Caco-2 (cell line): ENCODE results near the gene COG4. TPM values are rescaled to one million over a fixed set of nuclear protein-coding genes. Genes with fewer than 3 reads are reported as not detected.

Experiments used
- BruUV-seq: library from RNA; stranded (reverse); fragments of 400-500 nt; replicated peaks from 2 replicates; lab custom pipeline; 2021; lab: Mats Ljungman, UMichigan
- CTCF ChIA-PET: fragments of 300-600 bp; sonication (Branson Sonifier 250); formaldehyde crosslinking; loops from one replicate; lab custom pipeline; 2022; ENCODE audit warnings: antibody characterized with exemption; lab: Charles Lee
- POLR2A ChIA-PET: fragments of 300-600 bp; sonication (Branson Sonifier 250); formaldehyde crosslinking; loops from one replicate; lab custom pipeline; 2022; ENCODE audit warnings: antibody characterized with exemption; lab: Charles Lee
- DNase-seq, 2 experiments: peaks; one replicate each; pipeline versions ENCODE4 v3.0.0 to v3.0.0-alpha.2; 2020 to 2022
- H3K27me3 ChIP-seq: replicated peaks from 2 replicates; pipeline ENCODE4 v1.6.0; 2011; ENCODE audit warnings: low read length; ENCODE audit not compliant: control insufficient read depth, insufficient read depth
- H3K36me3 ChIP-seq: 2 replicates; pipeline ENCODE4 v1.5.1; 2011; ENCODE audit warnings: low read length; ENCODE audit not compliant: control insufficient read depth, insufficient read depth
- H3K4me1 ChIP-seq: fragments of 250-450 bp; sonication (Bioruptor Pico); 2 replicates; pipeline ENCODE4 v1.5.1; 2020; ENCODE audit warnings: mild to moderate bottlenecking
- H3K4me3 ChIP-seq: 2 replicates; pipeline ENCODE4 v1.5.1; 2011; ENCODE audit warnings: low read depth, mild to moderate bottlenecking, control low read depth, low read length
- H3K9me3 ChIP-seq: fragments of 250-450 bp; sonication (Bioruptor Pico); 2 replicates; pipeline ENCODE4 v1.5.1; 2020; ENCODE audit warnings: mild to moderate bottlenecking, moderate library complexity
- H3K27ac Mint-ChIP-seq: one replicate; pipeline ENCODE4 v1.8.0; 2022; ENCODE audit warnings: mixed read lengths; ENCODE audit not compliant: unreplicated experiment
- H3K27me3 Mint-ChIP-seq: one replicate; pipeline ENCODE4 v1.8.0; 2022; ENCODE audit warnings: mixed read lengths; ENCODE audit not compliant: insufficient read depth, unreplicated experiment
- H3K36me3 Mint-ChIP-seq: one replicate; pipeline ENCODE4 v1.8.0; 2022; ENCODE audit warnings: mild to moderate bottlenecking, mixed read lengths; ENCODE audit not compliant: insufficient read depth, unreplicated experiment
- H3K4me1 Mint-ChIP-seq: one replicate; pipeline ENCODE4 v1.8.0; 2022; ENCODE audit warnings: low read depth, mixed read lengths; ENCODE audit not compliant: unreplicated experiment
- H3K4me3 Mint-ChIP-seq: one replicate; pipeline ENCODE4 v1.8.0; 2022; ENCODE audit warnings: mild to moderate bottlenecking, moderate library complexity, mixed read lengths; ENCODE audit not compliant: unreplicated experiment
- H3K9me3 Mint-ChIP-seq: one replicate; pipeline ENCODE4 v1.8.0; 2022; ENCODE audit warnings: mixed read lengths; ENCODE audit not compliant: unreplicated experiment
- CTCF ChIP-seq, 2 experiments: fragments of 200-600 bp in 1 of 2; IDR thresholded peaks; 1 replicate in 1 of 2; 2 replicates in 1 of 2; pipeline versions ENCODE4 v1.5.1 to v1.8.0; 2011 to 2022; ENCODE audit warnings: antibody characterized with exemption in 1 of 2, control low read depth in 1 of 2, inconsistent platforms in 1 of 2, low read depth in 1 of 2, low read length in 1 of 2, mild to moderate bottlenecking in 1 of 2, moderate library complexity in 1 of 2; ENCODE audit not compliant: insufficient read depth in 1 of 2, severe bottlenecking in 1 of 2, unreplicated experiment in 1 of 2
- intact Hi-C: fragments of 100-400 bp; cut with micrococcal nuclease; formaldehyde crosslinking; loops from one replicate; pipeline ENCODE4 v1.10.0; 2022; ENCODE audit not compliant: unreplicated experiment
- total RNA-seq: library from RNA; stranded (reverse); gene quantifications from 2 replicates; pipeline ENCODE4 v1.2.3, GENCODE V29; 2022

COG4 gene
- total RNA-seq, 1 experiment from 2014 or later = 88.5 TPM

DNA sequence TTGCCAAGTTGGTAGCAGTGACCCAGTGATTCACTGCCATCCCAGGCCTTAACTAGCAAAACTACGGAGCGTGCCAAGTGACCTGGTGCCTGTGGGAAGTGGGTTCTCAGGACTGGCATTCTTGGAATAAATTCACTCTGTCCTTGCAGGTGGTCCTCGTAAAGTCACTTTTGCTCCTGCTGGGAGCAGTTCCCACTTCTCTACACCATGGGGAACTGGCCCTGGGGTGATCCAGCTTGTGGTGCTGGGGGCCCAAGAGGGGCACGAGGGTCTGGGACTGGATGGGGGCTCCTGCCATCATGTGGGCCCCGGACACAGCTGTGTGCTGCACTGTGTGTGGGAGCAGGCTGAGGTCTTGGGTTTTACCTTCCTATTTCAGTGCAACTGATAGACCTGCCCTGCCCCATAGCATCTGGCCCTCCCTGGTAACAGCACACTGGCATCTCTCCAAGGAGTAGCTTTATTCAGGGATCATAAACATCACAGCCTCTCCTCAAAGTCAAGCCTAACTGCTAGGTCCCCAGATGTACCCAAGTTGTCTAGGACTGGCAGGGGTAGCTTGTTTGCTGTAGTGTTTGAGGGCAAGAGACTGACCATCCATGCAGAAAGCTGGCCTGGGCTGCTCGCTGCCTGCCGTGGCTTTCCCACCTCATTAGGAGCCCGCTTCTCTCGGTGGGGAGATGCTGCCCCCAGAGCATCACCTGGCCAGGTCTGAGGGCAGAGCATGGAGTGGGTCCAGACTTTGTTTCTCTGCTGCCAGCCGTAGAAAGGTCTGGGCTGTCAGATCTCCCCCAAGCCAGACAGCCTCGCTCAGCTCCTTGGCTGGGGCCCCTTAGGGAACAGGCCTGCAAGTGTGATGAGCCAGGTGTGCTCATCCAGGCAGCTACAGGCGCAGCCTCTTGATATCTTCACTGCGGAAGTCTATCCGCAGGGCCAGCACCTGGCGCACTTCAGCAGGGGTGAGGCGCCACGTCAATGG is 42.9 kb downstream of the COG4 start:
- peaks cover 23% of the 10 kb centered on the region for H3K36me3 Mint-ChIP-seq
- no peak for DNase-seq
- H3K36me3 ChIP-seq = peaks cover 5% of the 10 kb centered on the region
- intact Hi-C loops = no loop called here
- TF ChIP-seq CTCF (IDR thresholded peaks at IDR 0.05; ENCODE audit: insufficient read depth in 1 of 2, low read depth in 1 of 2, low read length in 1 of 2, severe bottlenecking in 1 of 2, unreplicated experiment in 1 of 2) = no peak
- H3K27me3 Mint-ChIP-seq = no peaks in the 10 kb centered on the region
- no peaks in the 10 kb centered on the region for H3K9me3 Mint-ChIP-seq
- BruUV-seq = TSS peak; percentile 48
- peaks cover 8% of the 10 kb centered on the region for H3K4me1 ChIP-seq
- H3K27ac Mint-ChIP-seq = no peak overlapping the region
- H3K4me1 Mint-ChIP-seq = no peaks in the 10 kb centered on the region
- no peaks in the 10 kb centered on the region for H3K9me3 ChIP-seq
- ChIA-PET POLR2A (interaction anchor here (1.1 kb wide), 1 partner anchor 99 kb away, joined by 7 read pairs; no protein-coding TSS in a partner anchor), CTCF (no interaction called here)
- no peak overlapping the region for H3K4me3 Mint-ChIP-seq
- H3K4me3 ChIP-seq = no peak overlapping the region
- H3K27me3 ChIP-seq = no peaks in the 10 kb centered on the region; the same call in 1 of the 2 replicates

DNA sequence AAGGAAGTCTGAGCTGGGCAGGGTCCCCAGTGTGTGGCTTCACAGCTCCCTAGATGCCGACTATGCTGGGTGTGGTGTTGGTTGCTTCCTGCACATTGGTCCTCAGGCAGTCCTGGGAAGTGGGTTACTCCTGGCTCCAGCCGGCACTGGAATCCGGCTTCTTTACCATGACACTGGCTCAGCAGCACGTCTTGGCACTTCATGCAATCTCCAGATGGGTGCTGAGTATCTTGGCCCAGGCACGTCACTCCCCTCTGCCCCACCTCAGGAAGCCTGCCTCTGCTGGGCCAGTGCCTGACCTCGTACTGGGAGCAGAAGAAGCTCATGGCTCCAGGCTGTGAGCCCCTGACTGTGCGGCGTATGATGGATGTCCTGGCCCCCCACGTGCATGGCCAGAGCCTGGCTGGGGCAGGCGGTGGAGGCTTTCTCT is 44.4 kb downstream of the COG4 start:
- H3K36me3 Mint-ChIP-seq = peaks cover 21% of the 10 kb centered on the region
- H3K4me3 Mint-ChIP-seq = no peak overlapping the region
- Histone ChIP-seq H3K4me1 (peaks cover 8% of the 10 kb centered on the region), H3K4me3 (no peak overlapping the region), H3K36me3 (peaks cover 5% of the 10 kb centered on the region), H3K9me3 (no peaks in the 10 kb centered on the region), H3K27me3 (no peaks in the 10 kb centered on the region; the same call in 1 of the 2 replicates)
- H3K27me3 Mint-ChIP-seq = no peaks in the 10 kb centered on the region
- no peak for DNase-seq
- ChIA-PET POLR2A (no interaction called here), CTCF (interaction anchor here (1.0 to 1.2 kb wide), 2 partner anchors 97 to 175 kb away, joined by 3 read pairs; no protein-coding TSS in a partner anchor)
- intact Hi-C loops = no loop called here
- no peaks in the 10 kb centered on the region for H3K9me3 Mint-ChIP-seq
- BruUV-seq = no TSS peak
- H3K27ac Mint-ChIP-seq = no peak overlapping the region
- no peaks in the 10 kb centered on the region for H3K4me1 Mint-ChIP-seq
- no peak for TF ChIP-seq CTCF (IDR thresholded peaks at IDR 0.05; ENCODE audit: insufficient read depth in 1 of 2, low read depth in 1 of 2, low read length in 1 of 2, severe bottlenecking in 1 of 2, unreplicated experiment in 1 of 2)

DNA sequence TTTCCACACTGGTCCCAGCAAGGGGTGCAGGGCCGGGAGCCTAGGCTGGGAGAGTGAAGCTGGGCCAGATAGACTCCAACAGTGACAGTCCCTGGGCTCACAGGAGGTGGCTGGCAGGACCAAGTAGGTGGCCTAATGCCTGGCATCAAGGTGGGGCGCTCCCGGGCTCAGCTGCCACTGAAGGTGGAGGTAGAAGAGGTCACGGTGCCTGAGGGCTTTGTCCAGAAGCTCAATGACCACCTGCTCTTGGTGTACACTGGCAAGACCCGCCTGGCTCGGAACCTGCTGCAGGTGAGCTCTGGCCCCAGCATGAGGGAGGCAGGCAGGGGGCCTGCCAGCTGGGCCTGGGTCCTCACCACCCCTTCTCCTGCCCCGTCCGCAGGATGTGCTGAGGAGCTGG is 45.2 kb downstream of the COG4 start:
- CTCF ChIA-PET = interaction anchor here (1.0 to 1.2 kb wide), 2 partner anchors 97 to 176 kb away, joined by 3 read pairs; no protein-coding TSS in a partner anchor
- no peak overlapping the region for H3K27ac Mint-ChIP-seq
- no TSS peak for BruUV-seq

More for the DNA sequence above, 45.2 kb downstream of the COG4 start:
- Histone ChIP-seq H3K4me1 (peaks cover 8% of the 10 kb centered on the region), H3K9me3 (no peaks in the 10 kb centered on the region), H3K4me3 (no peak overlapping the region), H3K36me3 (peaks cover 3% of the 10 kb centered on the region), H3K27me3 (no peaks in the 10 kb centered on the region; the same call in 1 of the 2 replicates)
- Mint-ChIP-seq H3K36me3 (peaks cover 17% of the 10 kb centered on the region), H3K9me3 (no peaks in the 10 kb centered on the region), H3K4me1 (no peaks in the 10 kb centered on the region), H3K27me3 (no peaks in the 10 kb centered on the region), H3K4me3 (no peak overlapping the region)
- DNase-seq = no peak
- POLR2A ChIA-PET = no interaction called here
- no peak for TF ChIP-seq CTCF (IDR thresholded peaks at IDR 0.05; ENCODE audit: insufficient read depth in 1 of 2, low read depth in 1 of 2, low read length in 1 of 2, severe bottlenecking in 1 of 2, unreplicated experiment in 1 of 2)
- intact Hi-C loops = no loop called here
